IgD-negative memory B cell (primary cell): ENCODE measurements around the gene LCNL1. TPM values are rescaled to one million over a fixed set of nuclear protein-coding genes. Genes with fewer than 3 reads are reported as not detected.

Source experiments
- H3K27ac Mint-ChIP-seq, 3 donors: one replicate each; pipeline ENCODE4 v1.8.0; 2020 to 2022; ENCODE audit warnings: mild to moderate bottlenecking in 3 of 3, mixed read lengths in 3 of 3, moderate library complexity in 1 of 3
- H3K27me3 Mint-ChIP-seq: one replicate; pipeline ENCODE4 v1.8.0; 2021; ENCODE audit warnings: mixed read lengths
- H3K36me3 Mint-ChIP-seq: one replicate; pipeline ENCODE4 v1.8.0; 2020; ENCODE audit warnings: mild to moderate bottlenecking, mixed read lengths
- H3K4me1 Mint-ChIP-seq, 3 donors: one replicate each; pipeline ENCODE4 v1.8.0; 2020 to 2022; ENCODE audit warnings: mixed read lengths in 3 of 3, mild to moderate bottlenecking in 1 of 3
- H3K4me3 Mint-ChIP-seq, 4 donors: one replicate each; pipeline ENCODE4 v1.8.0; 2020 to 2022; ENCODE audit warnings: mild to moderate bottlenecking in 4 of 4, mixed read lengths in 4 of 4, moderate library complexity in 3 of 4
- H3K9me3 Mint-ChIP-seq, 3 donors: one replicate each; pipeline ENCODE4 v1.8.0; 2020 to 2021; ENCODE audit warnings: mixed read lengths in 3 of 3, mild to moderate bottlenecking in 1 of 3
- polyA plus RNA-seq: library from polyadenylated mRNA; unstranded; fragments of 300-500 nt; fragmentation: Illumina TruSeq; gene quantifications from one replicate; pipeline ENCODE4 v1.2.3, GENCODE V29; 2021

LCNL1 gene
- polyA plus RNA-seq, 1 donor from 2014 or later, result not detected

DNA sequence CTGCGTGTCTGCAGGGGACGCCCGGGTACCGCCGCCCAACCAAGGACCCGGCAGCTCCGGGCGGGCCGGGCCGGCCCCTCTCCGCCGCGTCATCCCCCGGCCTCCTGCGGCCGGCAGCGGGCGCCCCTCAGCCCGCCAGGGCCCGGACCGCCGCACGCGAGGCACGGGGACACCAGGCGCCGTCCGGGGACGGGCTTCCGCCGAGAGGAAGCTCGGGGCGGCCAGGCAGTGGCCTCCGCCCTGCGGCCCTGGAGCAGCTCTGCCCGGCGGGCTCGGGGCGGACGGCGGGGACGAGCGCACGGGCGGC is 38.6 kb upstream of the LCNL1 start:
- Mint-ChIP-seq H3K4me1 (peaks cover 0 to 8% (median 1%) of the 10 kb centered on the region in 3 donors), H3K27ac (peak overlapping the region in 1 of 3 donors; percentile 78), H3K4me3 (peak overlapping the region; percentile 64 to 87 (median 82)), H3K27me3 (no peaks in the 10 kb centered on the region), H3K9me3 (no peaks in the 10 kb centered on the region), H3K36me3 (peaks cover 1% of the 10 kb centered on the region)

DNA sequence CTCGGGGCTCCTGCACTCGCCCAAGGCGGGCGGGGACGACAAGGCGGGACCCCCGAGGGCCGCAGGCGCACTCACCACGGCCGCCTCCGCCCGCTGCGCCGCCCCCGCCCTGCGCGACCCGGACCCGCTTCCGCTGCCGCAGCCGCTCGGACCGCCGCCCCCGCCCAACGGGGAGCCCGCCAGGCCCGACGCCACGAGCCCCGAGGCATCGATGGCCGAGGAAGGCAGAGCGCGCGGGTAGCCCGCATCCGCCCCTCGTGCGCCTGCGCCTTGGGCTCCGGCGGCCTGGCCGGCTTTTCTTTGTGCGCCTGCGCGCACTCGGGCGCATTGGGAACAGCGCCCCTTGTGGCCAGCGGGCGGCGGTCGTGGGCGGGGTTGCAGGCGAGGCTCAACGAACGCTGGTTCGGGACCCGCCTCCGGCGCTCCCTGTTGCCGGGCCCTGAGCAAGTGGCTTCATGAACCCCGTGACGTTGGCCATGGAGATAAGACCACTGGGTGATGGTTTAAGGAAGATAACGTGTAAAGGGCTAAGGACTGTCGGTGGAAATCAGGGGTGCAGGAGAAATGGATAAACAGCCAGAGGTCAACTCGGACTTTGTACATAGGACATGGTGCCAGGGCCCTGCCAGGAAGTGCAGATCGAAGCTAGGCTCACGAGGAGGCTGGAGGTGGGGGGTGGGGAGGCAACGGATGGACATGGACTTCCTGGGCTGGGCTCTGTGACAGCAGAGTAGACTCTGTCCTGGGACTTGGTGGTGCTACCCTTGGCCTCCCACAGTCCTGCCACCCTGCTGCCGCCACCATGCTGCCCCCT is 38.1 kb upstream of the LCNL1 start, which contains the start of the genes C8G and FBXW5:
C8G (plus strand) TSS at position 725 of the 814 bp plus-strand sequence; CDS start at position 803, 78 bp downstream.
FBXW5 (minus strand) TSS at position 220 of the 814 bp plus-strand sequence. CDS start 655 bp downstream, outside the sequence.
- H3K4me1 Mint-ChIP-seq, result peaks cover 0 to 8% (median 1%) of the 10 kb centered on the region in 3 donors
- no peaks in the 10 kb centered on the region for H3K36me3 Mint-ChIP-seq
- H3K27me3 Mint-ChIP-seq, result no peaks in the 10 kb centered on the region
- peak within 1 kb of the TSS in 2 of 3 donors; percentile 87 to 90 for H3K27ac Mint-ChIP-seq
- H3K4me3 Mint-ChIP-seq, result peak within 1 kb of the TSS; percentile 76 to 87 (median 82)
- H3K9me3 Mint-ChIP-seq, result no peaks in the 10 kb centered on the region

GRCh38 chr9:136945333-136946227 is 37.2 kb upstream of the LCNL1 start:
- peak overlapping the region in 2 of 3 donors; percentile 46 to 87 for H3K27ac Mint-ChIP-seq
- H3K27me3 Mint-ChIP-seq, result no peaks in the 10 kb centered on the region
- H3K9me3 Mint-ChIP-seq, result no peaks in the 10 kb centered on the region
- peak overlapping the region in 1 of 4 donors; percentile 76 for H3K4me3 Mint-ChIP-seq
- H3K36me3 Mint-ChIP-seq, result no peaks in the 10 kb centered on the region
- H3K4me1 Mint-ChIP-seq, result peaks cover 0 to 8% (median 4%) of the 10 kb centered on the region in 3 donors

GRCh38 chr9:136946228-136947027 is 36.4 kb upstream of the LCNL1 start:
- Mint-ChIP-seq H3K4me3 (peak overlapping the region in 2 of 4 donors; percentile 68 to 76), H3K27ac (peak overlapping the region in 1 of 3 donors; percentile 46), H3K36me3 (no peaks in the 10 kb centered on the region), H3K9me3 (no peaks in the 10 kb centered on the region), H3K27me3 (no peaks in the 10 kb centered on the region), H3K4me1 (peaks cover 0 to 8% (median 4%) of the 10 kb centered on the region in 3 donors)

DNA sequence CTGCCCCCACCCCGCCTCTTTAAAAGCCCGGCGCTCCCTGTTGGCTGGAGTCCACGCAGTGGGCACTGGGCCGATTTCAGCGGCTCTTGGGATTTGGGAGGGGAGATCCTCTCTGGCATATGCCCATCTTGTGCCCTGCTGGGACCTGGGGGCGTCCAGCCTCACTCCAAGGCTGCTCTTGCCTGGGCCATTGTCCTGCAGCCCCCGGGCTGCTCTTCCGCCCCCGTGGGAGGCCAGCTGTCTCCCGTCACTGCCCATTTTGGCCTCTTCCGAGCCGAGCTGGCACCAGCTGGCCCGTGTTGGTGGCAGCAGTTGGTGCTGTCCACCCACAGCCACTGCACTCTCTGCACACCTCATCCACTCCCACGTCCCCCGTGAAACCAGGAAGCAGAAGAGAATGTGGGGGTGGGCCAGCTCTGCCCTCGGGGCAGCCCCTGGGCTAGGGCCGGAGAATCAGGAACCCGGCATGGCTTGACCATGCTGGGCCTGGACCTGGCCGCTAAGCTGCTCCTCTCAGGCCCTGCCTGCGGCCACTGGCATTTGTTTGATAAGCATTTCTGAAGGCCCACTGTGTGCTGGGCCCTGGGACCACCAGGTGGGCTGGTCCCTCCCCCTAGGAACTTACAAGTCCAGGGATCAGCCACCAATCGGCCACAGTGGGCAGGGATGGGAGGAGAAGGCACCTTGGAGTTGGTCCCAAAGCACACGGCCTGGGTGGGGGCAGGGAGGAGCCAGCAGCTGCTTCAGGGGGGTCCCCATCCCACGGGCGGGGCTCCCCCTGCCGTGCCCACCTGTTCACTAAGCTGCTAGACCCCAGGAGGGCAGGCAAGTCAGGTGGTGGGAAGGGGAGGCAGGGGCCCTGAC is 35.5 kb upstream of the LCNL1 start:
- Mint-ChIP-seq H3K4me3 (no peak overlapping the region), H3K27me3 (no peaks in the 10 kb centered on the region), H3K4me1 (peaks cover 0 to 8% (median 4%) of the 10 kb centered on the region in 3 donors), H3K9me3 (no peaks in the 10 kb centered on the region), H3K36me3 (no peaks in the 10 kb centered on the region), H3K27ac (no peak overlapping the region)

- H3K36me3 Mint-ChIP-seq, result no peaks in the 10 kb centered on the region
- no peaks in the 10 kb centered on the region for H3K9me3 Mint-ChIP-seq
- H3K4me3 Mint-ChIP-seq, result peak overlapping the region in 3 of 4 donors; percentile 22 to 75 (median 52)
- H3K27me3 Mint-ChIP-seq, result no peaks in the 10 kb centered on the region
- H3K4me1 Mint-ChIP-seq, result peaks cover 0 to 8% (median 4%) of the 10 kb centered on the region in 3 donors
- H3K27ac Mint-ChIP-seq, result peak overlapping the region in 2 of 3 donors; percentile 64 to 70
These were observed 34.8 kb upstream of the LCNL1 start for GRCh38 chr9:136947955-136948510.

GRCh38 chr9:136949239-136949816 is 33.5 kb upstream of the LCNL1 start:
- no peaks in the 10 kb centered on the region for H3K9me3 Mint-ChIP-seq
- H3K27ac Mint-ChIP-seq, result peak overlapping the region; percentile 39 to 82 (median 77)
- H3K4me1 Mint-ChIP-seq, result peaks cover 0 to 8% (median 4%) of the 10 kb centered on the region in 3 donors
- no peaks in the 10 kb centered on the region for H3K27me3 Mint-ChIP-seq
- H3K4me3 Mint-ChIP-seq, result peak overlapping the region; percentile 75 to 92 (median 85)
- no peaks in the 10 kb centered on the region for H3K36me3 Mint-ChIP-seq

DNA sequence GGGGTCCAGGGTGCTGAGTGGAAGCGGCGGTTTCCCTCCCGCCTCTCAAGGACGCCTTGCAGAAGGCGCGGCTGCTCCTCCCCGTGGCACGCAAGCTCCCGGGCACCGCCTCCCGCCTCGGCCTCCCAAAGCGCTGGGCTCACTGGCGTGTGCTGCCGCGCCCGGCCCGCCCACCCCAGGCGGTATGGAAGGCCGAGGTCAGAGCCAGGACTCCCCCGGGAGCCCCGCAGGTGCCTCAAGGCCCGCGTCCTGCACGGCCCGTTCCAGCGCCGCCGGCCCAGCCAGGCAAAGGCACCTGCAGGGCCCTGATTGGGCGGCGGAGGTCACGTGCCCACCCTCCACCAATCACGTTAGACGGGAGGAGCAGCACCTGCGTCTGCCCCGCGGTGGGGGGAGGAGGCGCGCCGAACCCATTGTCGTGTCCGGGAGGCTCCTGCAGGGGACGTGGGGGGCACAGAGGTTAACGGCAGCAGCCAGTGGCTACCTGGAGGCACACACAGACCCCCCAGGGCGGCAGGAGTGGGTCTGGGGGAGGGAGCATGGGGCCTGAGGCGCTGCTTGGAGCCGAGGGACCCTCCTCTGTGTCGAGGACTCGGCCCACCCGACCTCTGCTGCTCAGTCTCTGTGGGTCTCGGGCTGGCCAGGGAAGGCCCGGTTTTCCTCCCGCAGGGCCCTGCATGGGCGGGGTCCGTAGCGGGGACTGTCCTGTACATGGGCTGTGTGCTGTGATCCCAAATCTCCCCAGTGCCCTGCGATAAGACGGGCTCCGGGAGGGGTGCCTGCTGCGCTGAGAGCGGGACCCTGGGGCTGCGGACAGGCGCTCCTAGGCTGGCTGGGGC is 32.8 kb upstream of the LCNL1 start:
- Mint-ChIP-seq H3K27ac (peak overlapping the region; percentile 67 to 82 (median 77)), H3K4me3 (peak overlapping the region; percentile 73 to 92 (median 86)), H3K4me1 (peaks cover 0 to 6% (median 4%) of the 10 kb centered on the region in 3 donors), H3K9me3 (no peaks in the 10 kb centered on the region), H3K36me3 (no peaks in the 10 kb centered on the region), H3K27me3 (no peaks in the 10 kb centered on the region)

GRCh38 chr9:136950656-136951276 is 32.0 kb upstream of the LCNL1 start:
- H3K4me3 Mint-ChIP-seq, result peak overlapping the region; percentile 73 to 92 (median 86)

DNA sequence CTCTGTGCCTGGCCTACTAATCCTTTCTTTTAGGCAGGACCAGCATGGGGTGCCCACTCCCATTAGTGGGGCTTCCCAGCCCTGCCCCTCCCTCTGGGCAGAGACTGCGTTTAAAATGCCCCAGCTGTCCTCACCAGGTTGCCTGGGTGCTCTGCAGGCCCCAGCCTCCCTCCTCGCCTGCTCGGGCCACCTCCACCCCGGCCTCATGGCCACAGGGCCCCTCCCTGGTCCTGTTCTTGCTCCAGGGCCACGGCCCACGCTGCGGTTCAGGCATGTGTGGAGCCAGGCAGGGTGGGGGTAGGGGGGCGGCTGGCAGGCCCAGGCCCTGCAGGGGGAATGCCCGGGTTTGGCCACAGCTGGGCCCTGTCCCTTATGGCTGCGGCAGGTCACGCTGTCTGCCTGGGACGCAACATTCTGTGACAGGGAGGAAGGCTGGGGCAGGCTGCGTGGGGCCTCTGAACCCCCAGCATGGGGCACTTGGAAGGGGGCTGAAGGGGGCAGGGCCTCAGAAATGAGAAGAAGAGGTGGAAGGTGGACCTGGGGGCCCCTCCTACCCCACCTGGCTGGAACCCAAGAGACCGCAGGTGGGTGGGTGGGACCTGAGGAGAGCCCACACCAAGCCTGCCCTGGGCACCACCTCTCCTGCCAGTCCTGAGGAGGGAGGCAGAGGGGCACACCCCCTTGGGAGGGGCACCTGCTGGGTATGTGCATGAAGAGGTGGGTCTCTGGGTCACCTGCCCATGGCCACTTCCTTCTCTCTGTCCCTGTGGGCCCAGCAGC is 31.1 kb upstream of the LCNL1 start, which contains the start of gene LCN12:
LCN12 (plus strand) TSS at position 733 of the 780 bp plus-strand sequence. CDS start 55 bp downstream, outside the sequence.
- H3K4me1 Mint-ChIP-seq, result peaks cover 0 to 6% (median 4%) of the 10 kb centered on the region in 3 donors
- H3K27ac Mint-ChIP-seq, result peak within 1 kb of the TSS in 1 of 3 donors; percentile 39
- peaks cover 2% of the 10 kb centered on the region for H3K27me3 Mint-ChIP-seq
- no peaks in the 10 kb centered on the region for H3K9me3 Mint-ChIP-seq
- no peaks in the 10 kb centered on the region for H3K36me3 Mint-ChIP-seq
- H3K4me3 Mint-ChIP-seq, result peak within 1 kb of the TSS in 1 of 4 donors; percentile 37

More at GRCh38 chr9:136950656-136951276, 32.0 kb upstream of the LCNL1 start:
- H3K9me3 Mint-ChIP-seq, result no peaks in the 10 kb centered on the region
- H3K27ac Mint-ChIP-seq, result peak overlapping the region; percentile 67 to 82 (median 77)
- H3K27me3 Mint-ChIP-seq, result no peaks in the 10 kb centered on the region
- H3K36me3 Mint-ChIP-seq, result no peaks in the 10 kb centered on the region
- peaks cover 0 to 6% (median 4%) of the 10 kb centered on the region in 3 donors for H3K4me1 Mint-ChIP-seq

GRCh38 chr9:136952321-136952850 is 30.4 kb upstream of the LCNL1 start:
- Mint-ChIP-seq H3K4me3 (no peak overlapping the region), H3K27ac (no peak overlapping the region), H3K36me3 (no peaks in the 10 kb centered on the region), H3K9me3 (no peaks in the 10 kb centered on the region), H3K27me3 (peaks cover 2% of the 10 kb centered on the region), H3K4me1 (peaks cover 0 to 6% (median 4%) of the 10 kb centered on the region in 3 donors)
